Neural crest cell (in vitro differentiated cells): Measurements from ENCODE around the gene FAM229B. TPM values are rescaled to one million over a fixed set of nuclear protein-coding genes. Genes with fewer than 3 reads are reported as not detected.

Source experiments
- DNase-seq: peaks from one replicate; pipeline ENCODE4 v3.0.0; 2021; ENCODE audit warnings: low read depth, mixed read lengths, low spot score
- H3K27ac Mint-ChIP-seq: one replicate; pipeline ENCODE4 v1.8.0; 2021; ENCODE audit warnings: mild to moderate bottlenecking, mixed read lengths; ENCODE audit not compliant: unreplicated experiment
- H3K27me3 Mint-ChIP-seq: 2 replicates; pipeline ENCODE4 v1.8.0; 2021; ENCODE audit warnings: low read depth, mild to moderate bottlenecking, mixed read lengths
- H3K36me3 Mint-ChIP-seq: 2 replicates; pipeline ENCODE4 v1.8.0; 2021; ENCODE audit warnings: low read depth, mild to moderate bottlenecking, mixed read lengths
- H3K4me1 Mint-ChIP-seq: 2 replicates; pipeline ENCODE4 v1.8.0; 2021; ENCODE audit warnings: mixed read lengths
- H3K4me3 Mint-ChIP-seq: one replicate; pipeline ENCODE4 v1.8.0; 2021; ENCODE audit warnings: mild to moderate bottlenecking, mixed read lengths
- H3K9me3 Mint-ChIP-seq: 2 replicates; pipeline ENCODE4 v1.8.0; 2021; ENCODE audit warnings: mixed read lengths
- CTCF ChIP-seq: fragments of 200-600 bp; sonication (generic); conservative IDR thresholded peaks from 2 replicates; pipeline ENCODE4 v1.5.0; 2021; ENCODE audit warnings: antibody characterized with exemption, mild to moderate bottlenecking
- total RNA-seq: library from RNA; stranded (reverse); gene quantifications from 2 replicates; pipeline ENCODE4 v1.2.1, GENCODE V29; 2021

The FAM229B gene
- total RNA-seq, 1 donor from 2014 or later = 30.3 TPM

GRCh38 chr6:112123982-112124381, 36.6 kb downstream of the FAM229B start:
- H3K27ac Mint-ChIP-seq = no peak overlapping the region
- H3K9me3 Mint-ChIP-seq = no peaks in the 10 kb centered on the region
- H3K36me3 Mint-ChIP-seq = peaks cover 5% of the 10 kb centered on the region
- H3K27me3 Mint-ChIP-seq = no peaks in the 10 kb centered on the region
- DNase-seq = no peak
- TF ChIP-seq CTCF = no peak
- no peaks in the 10 kb centered on the region for H3K4me1 Mint-ChIP-seq
- H3K4me3 Mint-ChIP-seq = no peak overlapping the region

- H3K4me3 Mint-ChIP-seq = no peak overlapping the region
- H3K9me3 Mint-ChIP-seq = no peaks in the 10 kb centered on the region
- TF ChIP-seq CTCF = no peak
- peaks cover 5% of the 10 kb centered on the region for H3K36me3 Mint-ChIP-seq
- no peak for DNase-seq
- H3K27ac Mint-ChIP-seq = no peak overlapping the region
- H3K4me1 Mint-ChIP-seq = no peaks in the 10 kb centered on the region
- no peaks in the 10 kb centered on the region for H3K27me3 Mint-ChIP-seq
Measured at GRCh38 chr6:112128208-112128607, 40.8 kb downstream of the FAM229B start.

GRCh38 chr6:112130878-112131277, 43.5 kb downstream of the FAM229B start:
- Mint-ChIP-seq H3K4me1 (no peaks in the 10 kb centered on the region), H3K9me3 (no peaks in the 10 kb centered on the region), H3K4me3 (no peak overlapping the region), H3K27ac (no peak overlapping the region), H3K36me3 (peaks cover 5% of the 10 kb centered on the region), H3K27me3 (no peaks in the 10 kb centered on the region)
- TF ChIP-seq CTCF = no peak
- no peak for DNase-seq

GRCh38 chr6:112139052-112139451, 51.7 kb downstream of the FAM229B start:
- H3K27me3 Mint-ChIP-seq = no peaks in the 10 kb centered on the region
- no peaks in the 10 kb centered on the region for H3K9me3 Mint-ChIP-seq
- TF ChIP-seq CTCF = no peak
- no peak for DNase-seq
- H3K4me3 Mint-ChIP-seq = no peak overlapping the region
- H3K36me3 Mint-ChIP-seq = peaks cover 4% of the 10 kb centered on the region
- H3K27ac Mint-ChIP-seq = no peak overlapping the region
- no peaks in the 10 kb centered on the region for H3K4me1 Mint-ChIP-seq

- H3K4me3 Mint-ChIP-seq = no peak overlapping the region
- H3K27ac Mint-ChIP-seq = peak overlapping the region; percentile 67
- no peaks in the 10 kb centered on the region for H3K4me1 Mint-ChIP-seq
- H3K36me3 Mint-ChIP-seq = peaks cover 2% of the 10 kb centered on the region
- DNase-seq = no peak
- no peaks in the 10 kb centered on the region for H3K27me3 Mint-ChIP-seq
- no peaks in the 10 kb centered on the region for H3K9me3 Mint-ChIP-seq
- no peak for TF ChIP-seq CTCF
Measured at GRCh38 chr6:112141707-112142106, 54.3 kb downstream of the FAM229B start.
